Gastrocnemius medialis (tissue), 4 donors: ENCODE measurements around the gene PDE4D.

Source experiments
- POLR2A ChIP-seq, 2 donors: fragments of 450-650 bp; IDR thresholded peaks; one replicate each; pipeline ENCODE4 v1.6.1; 2017; ENCODE audit warnings: antibody characterized with exemption in 2 of 2, mild to moderate bottlenecking in 2 of 2, moderate library complexity in 2 of 2
- TF ChIP-seq, protein P1 (sequence below), 5 experiments: fragments of 450-650 bp in 3 of 5; fragments of 200-600 bp in 2 of 5; sonication (generic) in 2 of 5; IDR thresholded peaks in 4 of 5; conservative IDR thresholded peaks in 1 of 5; 1 replicate in 4 of 5; 2 replicates in 1 of 5; pipeline ENCODE4 v1.5.1; 2016 to 2019; ENCODE audit warnings: antibody characterized with exemption in 5 of 5, mild to moderate bottlenecking in 3 of 5, moderate library complexity in 3 of 5

DNA sequence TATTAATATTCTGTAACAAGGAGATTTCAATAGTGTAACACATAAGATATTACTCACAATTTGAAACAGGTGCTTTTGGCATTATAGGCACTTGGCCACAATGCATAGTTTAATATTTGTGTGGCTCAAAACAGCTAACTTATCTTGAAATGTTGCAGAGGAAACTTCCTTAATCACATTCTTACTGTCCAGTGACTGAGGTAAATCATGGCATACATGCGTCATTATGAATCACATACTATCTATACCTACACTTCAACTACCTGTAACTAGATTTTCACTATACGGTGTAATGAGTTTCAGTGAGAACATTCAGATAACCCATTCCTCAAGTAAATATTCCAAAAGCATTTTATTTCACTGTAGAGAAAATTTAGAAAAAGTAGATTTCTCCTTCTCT, 218.8 kb downstream of the PDE4D start:
- TF ChIP-seq, protein P1, sequence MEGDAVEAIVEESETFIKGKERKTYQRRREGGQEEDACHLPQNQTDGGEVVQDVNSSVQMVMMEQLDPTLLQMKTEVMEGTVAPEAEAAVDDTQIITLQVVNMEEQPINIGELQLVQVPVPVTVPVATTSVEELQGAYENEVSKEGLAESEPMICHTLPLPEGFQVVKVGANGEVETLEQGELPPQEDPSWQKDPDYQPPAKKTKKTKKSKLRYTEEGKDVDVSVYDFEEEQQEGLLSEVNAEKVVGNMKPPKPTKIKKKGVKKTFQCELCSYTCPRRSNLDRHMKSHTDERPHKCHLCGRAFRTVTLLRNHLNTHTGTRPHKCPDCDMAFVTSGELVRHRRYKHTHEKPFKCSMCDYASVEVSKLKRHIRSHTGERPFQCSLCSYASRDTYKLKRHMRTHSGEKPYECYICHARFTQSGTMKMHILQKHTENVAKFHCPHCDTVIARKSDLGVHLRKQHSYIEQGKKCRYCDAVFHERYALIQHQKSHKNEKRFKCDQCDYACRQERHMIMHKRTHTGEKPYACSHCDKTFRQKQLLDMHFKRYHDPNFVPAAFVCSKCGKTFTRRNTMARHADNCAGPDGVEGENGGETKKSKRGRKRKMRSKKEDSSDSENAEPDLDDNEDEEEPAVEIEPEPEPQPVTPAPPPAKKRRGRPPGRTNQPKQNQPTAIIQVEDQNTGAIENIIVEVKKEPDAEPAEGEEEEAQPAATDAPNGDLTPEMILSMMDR (IDR thresholded peaks at IDR 0.05 in 4 of 5, conservative IDR thresholded peaks at IDR 0.05 in 1 of 5): no peak
- no peak for TF ChIP-seq POLR2A (IDR thresholded peaks at IDR 0.05)
